GM19023 (cell line): ENCODE measurements around the gene POLR3A.

Experiments
- ATAC-seq: cut with Tn5 transposase; IDR thresholded peaks from one replicate; pipeline ENCODE4 v1.9.1; 2021; ENCODE audit warnings: mild to moderate bottlenecking, moderate library complexity; ENCODE audit not compliant: unreplicated experiment

The POLR3A gene

GRCh38 chr10:78047314-78047891 lies 18.1 kb upstream of the POLR3A start:
- ATAC-seq, result peak; percentile 43

GRCh38 chr10:78046711-78047269 lies 17.5 kb upstream of the POLR3A start:
- ATAC-seq, result no peak

- no peak for ATAC-seq
Measured at GRCh38 chr10:78045856-78046255, 16.5 kb upstream of the POLR3A start.

GRCh38 chr10:78045237-78045636 lies 15.9 kb upstream of the POLR3A start:
- peak; percentile 58 for ATAC-seq

GRCh38 chr10:78044699-78045098 lies 15.4 kb upstream of the POLR3A start:
- no peak for ATAC-seq

- ATAC-seq, result no peak
Measured at GRCh38 chr10:78044179-78044578, 14.9 kb upstream of the POLR3A start.

- no peak for ATAC-seq
Measured at GRCh38 chr10:78042752-78043104, 13.4 kb upstream of the POLR3A start.

GRCh38 chr10:78042058-78042751 lies 12.9 kb upstream of the POLR3A start:
- no peak for ATAC-seq

GRCh38 chr10:78041170-78042057 lies 12.1 kb upstream of the POLR3A start:
- no peak for ATAC-seq

- no peak for ATAC-seq
Measured at GRCh38 chr10:78039743-78040142, 10.4 kb upstream of the POLR3A start.

GRCh38 chr10:78038791-78039547 lies 9.7 kb upstream of the POLR3A start:
- no peak for ATAC-seq

GRCh38 chr10:78038105-78038504 lies 8.8 kb upstream of the POLR3A start:
- ATAC-seq, result no peak

- ATAC-seq, result no peak
Measured at GRCh38 chr10:78035933-78036583, 6.7 kb upstream of the POLR3A start.

- no peak for ATAC-seq
Measured at GRCh38 chr10:78035437-78035836, 6.1 kb upstream of the POLR3A start.

- no peak for ATAC-seq
Measured at GRCh38 chr10:78035025-78035424, 5.7 kb upstream of the POLR3A start.

- ATAC-seq, result peak; percentile 79
Measured at GRCh38 chr10:78033637-78034470, 4.5 kb upstream of the POLR3A start, which contains the start of gene RPS24. TSS of gene RPS24 (plus strand) at chr10:78033863. CDS start at chr10:78033902, 39 bp downstream.

GRCh38 chr10:78033387-78033636 lies 4.0 kb upstream of the POLR3A start:
- ATAC-seq, result no peak

GRCh38 chr10:78028438-78029268 lies 662 bp downstream of the POLR3A start:
- ATAC-seq, result no peak
